ENCODE results near the gene C1R.

The C1R gene

DNA sequence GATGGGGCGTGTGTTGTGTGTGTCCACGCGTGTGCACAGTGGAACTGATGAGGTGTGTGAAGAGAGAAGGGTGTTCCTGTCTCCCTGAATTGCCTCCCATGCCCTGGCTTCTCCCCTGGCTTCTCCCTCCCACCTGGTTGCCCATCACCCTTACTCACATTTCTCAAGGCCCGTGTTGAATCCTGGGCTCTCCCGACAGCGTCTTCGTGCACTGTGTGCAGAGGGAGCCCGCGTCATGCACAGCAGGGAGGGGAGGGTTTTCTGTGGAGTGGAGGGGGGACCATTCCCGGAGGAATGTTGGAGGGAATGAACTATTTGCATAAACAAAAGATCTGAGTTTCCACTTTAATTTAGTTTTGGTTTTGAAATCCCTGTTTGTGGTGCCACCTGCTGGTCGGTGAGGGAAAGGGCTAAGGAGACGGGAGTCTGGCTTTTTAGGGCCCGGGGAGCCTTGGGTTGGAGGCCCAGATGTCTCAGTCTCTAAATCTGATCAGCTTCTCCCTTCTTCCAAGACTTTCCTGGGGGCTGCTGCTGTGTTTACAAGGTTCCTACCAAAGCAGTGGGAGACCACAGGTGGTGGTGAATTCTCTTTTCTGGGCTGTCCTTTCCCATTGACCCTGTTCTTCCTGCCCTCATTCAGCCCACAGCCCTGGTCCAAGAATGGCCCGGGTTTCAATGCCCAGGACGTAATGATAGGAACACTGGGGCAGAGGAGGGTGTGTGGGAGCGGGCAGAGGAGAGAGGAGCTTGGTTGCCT, at the start of gene C1R:
Gene C1R, minus strand, starts transcription at position 217 of the 757 bp plus-strand sequence. Its CDS starts 57 bp downstream, at position 160.
- peak; percentile 39 to 64 (median 56) for DNase-seq (ENCODE audit: low read depth in 3 of 3)

- DNase-seq (ENCODE audit: low read depth in 3 of 3): no peak
Observed at GRCh38 chr12:7141351-7142005, 49.2 kb upstream of the C1R start.

- no peak for DNase-seq (ENCODE audit: low read depth in 3 of 3)
Observed at GRCh38 chr12:7139200-7139599, 47.0 kb upstream of the C1R start.

GRCh38 chr12:7137908-7138307, 45.7 kb upstream of the C1R start:
- DNase-seq (ENCODE audit: low read depth in 3 of 3): no peak

GRCh38 chr12:7136676-7137075, 44.4 kb upstream of the C1R start:
- DNase-seq (ENCODE audit: low read depth in 3 of 3): no peak

- DNase-seq (ENCODE audit: low read depth in 3 of 3): no peak
Observed at GRCh38 chr12:7136071-7136470, 43.8 kb upstream of the C1R start.

GRCh38 chr12:7134396-7135166, 42.3 kb upstream of the C1R start:
- no peak for DNase-seq (ENCODE audit: low read depth in 3 of 3)

DNA sequence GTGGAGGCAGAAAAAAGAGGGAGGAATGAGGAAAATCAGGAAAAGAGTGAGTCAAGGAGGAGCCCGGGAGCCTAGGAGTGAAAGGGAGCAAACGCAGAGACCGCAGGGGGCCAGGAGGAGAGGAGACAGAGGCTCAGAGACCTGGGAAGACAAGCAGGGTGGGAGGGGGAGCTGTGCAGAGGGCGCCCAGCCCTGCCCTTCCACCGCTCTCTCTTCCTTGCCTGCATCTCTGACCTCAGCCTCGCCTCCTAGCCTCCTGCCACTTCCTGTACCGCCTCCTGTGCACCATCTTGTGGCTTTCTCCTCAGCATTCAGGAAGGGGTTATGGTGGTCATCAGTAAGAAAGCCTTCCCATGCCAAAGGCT, 39.2 kb upstream of the C1R start:
- DNase-seq (ENCODE audit: low read depth in 3 of 3): peak in 1 of 3 experiments; percentile 29

DNA sequence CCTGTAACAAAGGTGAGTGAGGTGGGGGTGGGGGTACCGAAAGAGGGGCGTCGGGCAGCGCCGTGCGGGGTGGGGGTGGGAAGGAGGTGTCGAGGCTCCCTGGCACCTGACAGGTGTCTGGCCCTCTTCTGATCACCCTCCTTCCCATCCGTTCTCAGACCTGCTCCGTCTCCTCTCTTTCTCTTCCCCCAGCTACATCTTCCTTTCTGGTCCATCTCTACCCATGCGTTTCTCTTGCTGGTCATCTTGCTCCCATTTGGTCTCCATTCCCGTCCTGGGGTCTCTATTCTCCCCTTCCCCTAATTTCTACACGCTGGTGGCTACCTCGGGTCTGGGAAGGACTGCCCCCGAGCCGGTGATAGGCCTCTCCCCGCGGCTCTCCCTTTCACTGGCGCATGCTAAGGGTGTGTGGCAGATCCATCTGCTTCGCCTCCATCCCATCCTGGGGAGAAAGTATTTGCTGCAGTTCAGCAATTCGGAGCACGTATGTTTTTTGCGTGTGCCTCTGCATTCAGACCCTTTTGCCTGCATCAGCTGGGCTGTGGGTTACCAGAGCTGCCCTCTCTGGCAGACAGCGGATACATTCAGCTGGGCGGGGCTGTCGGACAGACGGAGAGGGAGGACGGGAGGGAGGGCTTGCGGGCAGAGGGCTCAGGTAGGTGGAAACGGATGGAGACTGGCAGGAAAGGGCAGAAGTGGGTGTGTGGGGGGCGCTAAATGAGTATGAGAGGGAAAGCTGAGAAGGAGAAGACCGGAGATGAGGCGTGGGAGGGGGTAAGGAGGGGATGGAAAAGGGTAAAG, 38.7 kb upstream of the C1R start:
- peak in 2 of 3 experiments; percentile 8 to 50 for DNase-seq (ENCODE audit: low read depth in 3 of 3)

- DNase-seq (ENCODE audit: low read depth in 3 of 3): peak; percentile 69 to 81 (median 71)
Observed at GRCh38 chr12:7129872-7130691, 37.8 kb upstream of the C1R start, which contains the start of gene CLSTN3. TSS of gene CLSTN3 (plus strand) at chr12:7130371. CDS start at chr12:7130649, 278 bp downstream.

DNA sequence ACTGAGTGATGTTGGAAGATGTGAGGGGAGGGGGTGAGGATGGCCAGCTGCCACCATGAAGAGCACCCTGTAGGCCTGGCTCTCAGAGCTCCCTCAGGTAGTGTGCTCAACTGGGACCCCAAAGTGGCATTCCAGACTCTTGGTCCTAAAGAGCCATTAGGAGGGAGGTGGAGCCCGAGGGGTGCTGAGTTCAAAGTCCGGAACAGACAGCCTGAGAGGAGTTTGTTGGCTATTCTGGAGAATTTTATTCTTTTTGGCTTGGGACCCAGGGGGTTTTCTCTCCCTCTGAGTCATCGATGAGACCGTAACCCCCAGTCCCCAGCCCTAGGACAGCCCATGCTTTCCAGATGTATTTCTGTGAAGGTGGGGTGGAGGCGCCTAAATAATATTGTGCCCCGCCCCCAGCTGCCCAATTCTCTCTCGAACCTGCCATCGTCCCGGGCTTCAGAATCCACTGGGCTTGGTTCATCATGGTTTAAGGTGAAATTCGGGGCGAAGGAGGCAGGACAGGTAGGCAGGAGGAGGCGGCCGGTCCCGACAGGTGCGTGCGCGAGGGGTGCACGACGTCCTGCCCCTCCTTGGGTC, 37.1 kb upstream of the C1R start:
- DNase-seq (ENCODE audit: low read depth in 3 of 3): no peak

GRCh38 chr12:7128681-7129286, 36.5 kb upstream of the C1R start, which contains the start of gene RBP5:
TSS of gene RBP5 (minus strand) at chr12:7128889. CDS start at chr12:7128775, 114 bp downstream.
- DNase-seq (ENCODE audit: low read depth in 3 of 3): no peak

GRCh38 chr12:7127916-7128626, 35.8 kb upstream of the C1R start:
- no peak for DNase-seq (ENCODE audit: low read depth in 3 of 3)

- no peak for DNase-seq (ENCODE audit: low read depth in 3 of 3)
Observed at GRCh38 chr12:7125632-7126227, 33.5 kb upstream of the C1R start.

- no peak for DNase-seq (ENCODE audit: low read depth in 3 of 3)
Observed at GRCh38 chr12:7123806-7124522, 31.7 kb upstream of the C1R start.

GRCh38 chr12:7122811-7123769, 30.8 kb upstream of the C1R start:
- no peak for DNase-seq (ENCODE audit: low read depth in 3 of 3)

- no peak for DNase-seq (ENCODE audit: low read depth in 3 of 3)
Observed at GRCh38 chr12:7121324-7121723, 29.1 kb upstream of the C1R start.
